H1 (cell line): ENCODE results near the gene MTF2. TPM values are rescaled to one million over a fixed set of nuclear protein-coding genes. Genes with fewer than 3 reads are reported as not detected.

Experiments
- ASH2L ChIP-seq: fragments of 200-600, 300-600 bp; sonication (generic); IDR thresholded peaks from one replicate; pipeline ENCODE4 v1.7.1; 2017; ENCODE audit warnings: low read length
- BCL11A ChIP-seq, 2 experiments: IDR thresholded peaks; one replicate each; pipeline ENCODE4 v1.6.1; 2011; ENCODE audit warnings: low read depth in 2 of 2, low read length in 2 of 2, mild to moderate bottlenecking in 2 of 2
- CHD7 ChIP-seq: fragments of 300-600 bp; sonication (generic); IDR thresholded peaks from 2 replicates; pipeline ENCODE4 v1.7.1; 2012; ENCODE audit warnings: low read length, moderate library complexity, mild to moderate bottlenecking, inconsistent platforms; ENCODE audit not compliant: insufficient replicate concordance
- NANOG ChIP-seq: IDR thresholded peaks from 2 replicates; pipeline ENCODE4 v1.6.1; 2011; ENCODE audit warnings: low read length, low read depth, mild to moderate bottlenecking, inconsistent platforms; ENCODE audit not compliant: insufficient read depth, poor library complexity, severe bottlenecking
- NRF1 ChIP-seq: IDR thresholded peaks from 2 replicates; pipeline ENCODE4 v1.6.1; 2011; ENCODE audit warnings: mild to moderate bottlenecking, low read depth, low read length, improper control_type of control experiment
- SP1 ChIP-seq: IDR thresholded peaks from 2 replicates; pipeline ENCODE4 v1.6.1; 2011; ENCODE audit warnings: low read depth, low read length
- YY1 ChIP-seq: IDR thresholded peaks from 2 replicates; pipeline ENCODE4 v1.6.1; 2011; ENCODE audit warnings: low read depth, mild to moderate bottlenecking, low read length
- polyA plus RNA-seq, 7 experiments: library from polyadenylated mRNA; depleted of rRNA in 3 of 7; stranded (reverse) in 5 of 7; unstranded in 2 of 7; fragments of >200 nt in 5 of 7; fragments of 200-250 nt in 2 of 7; gene quantifications; 1 replicate in 5 of 7; 2 replicates in 1 of 7; 4 replicates in 1 of 7; pipeline versions ENCODE4 v1.2.1 to v1.2.3, GENCODE V29; 2011 to 2013; ENCODE audit warnings: missing spikeins in 2 of 7, mixed read lengths in 2 of 7
- total RNA-seq: library from RNA; stranded (reverse); fragmentation: NEBNext Ultra II Directional; extraction: Animal tissue kit (Norgen Biotek cat#: 25700); gene quantifications from 2 replicates; pipeline ENCODE4 v1.2.1, GENCODE V29; 2021

The MTF2 gene
- total and polyA plus RNA-seq, 2 of the 8 experiments (the other 6 are each of a cell fraction or from before 2014, with no cell fraction given) = 72.1 to 102 TPM

GRCh38 chr1:93180723-93181613, 101.9 kb downstream of the MTF2 start, which contains the start of gene CCDC18 (continued):
- no peak for TF ChIP-seq CHD7
- TF ChIP-seq ASH2L = no peak
- no peak for TF ChIP-seq BCL11A (IDR thresholded peaks at IDR 0.05; ENCODE audit: low read depth in 2 of 2, low read length in 2 of 2)
- no peak for TF ChIP-seq SP1
- no peak for TF ChIP-seq NRF1
- TF ChIP-seq NANOG = no peak
- TF ChIP-seq YY1 = no peak
